NB4 (cell line): ENCODE measurements around the gene SLIT1.
"Not testable (repeated sequence)": the region's sequence is repeated elsewhere in the genome, so short reads cannot be mapped to it uniquely, and the experiment has no call there.

Experiments
- POLR2A ChIP-seq: IDR thresholded peaks from 2 replicates; pipeline ENCODE4 v1.6.1; 2011; ENCODE audit warnings: mild to moderate bottlenecking; ENCODE audit not compliant: insufficient read length; ENCODE audit errors: extremely low read depth
- TF ChIP-seq, protein P1 (sequence below): IDR thresholded peaks from one replicate; pipeline ENCODE4 v1.5.1; 2012; ENCODE audit warnings: low read depth, low read length

DNA sequence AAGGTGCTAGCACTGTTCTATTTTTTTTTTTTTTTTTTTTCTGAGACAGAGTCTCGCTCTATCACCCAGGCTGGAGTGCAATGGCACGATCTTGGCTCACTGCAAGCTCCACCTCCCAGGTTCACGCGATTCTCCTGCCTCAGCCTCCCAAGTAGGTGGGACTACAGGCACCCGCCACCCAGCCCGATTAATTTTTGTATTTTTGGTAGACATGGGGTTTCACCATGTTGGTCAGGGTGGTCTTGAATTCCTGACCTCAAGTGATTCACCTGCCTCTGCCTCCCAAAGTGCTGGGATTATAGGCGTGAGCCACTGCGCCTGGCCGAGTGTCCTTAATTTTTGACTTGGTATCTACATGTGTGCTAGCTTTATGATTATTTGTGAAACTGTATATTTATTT lies 151.9 kb downstream of the SLIT1 start:
- TF ChIP-seq, protein P1, sequence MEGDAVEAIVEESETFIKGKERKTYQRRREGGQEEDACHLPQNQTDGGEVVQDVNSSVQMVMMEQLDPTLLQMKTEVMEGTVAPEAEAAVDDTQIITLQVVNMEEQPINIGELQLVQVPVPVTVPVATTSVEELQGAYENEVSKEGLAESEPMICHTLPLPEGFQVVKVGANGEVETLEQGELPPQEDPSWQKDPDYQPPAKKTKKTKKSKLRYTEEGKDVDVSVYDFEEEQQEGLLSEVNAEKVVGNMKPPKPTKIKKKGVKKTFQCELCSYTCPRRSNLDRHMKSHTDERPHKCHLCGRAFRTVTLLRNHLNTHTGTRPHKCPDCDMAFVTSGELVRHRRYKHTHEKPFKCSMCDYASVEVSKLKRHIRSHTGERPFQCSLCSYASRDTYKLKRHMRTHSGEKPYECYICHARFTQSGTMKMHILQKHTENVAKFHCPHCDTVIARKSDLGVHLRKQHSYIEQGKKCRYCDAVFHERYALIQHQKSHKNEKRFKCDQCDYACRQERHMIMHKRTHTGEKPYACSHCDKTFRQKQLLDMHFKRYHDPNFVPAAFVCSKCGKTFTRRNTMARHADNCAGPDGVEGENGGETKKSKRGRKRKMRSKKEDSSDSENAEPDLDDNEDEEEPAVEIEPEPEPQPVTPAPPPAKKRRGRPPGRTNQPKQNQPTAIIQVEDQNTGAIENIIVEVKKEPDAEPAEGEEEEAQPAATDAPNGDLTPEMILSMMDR, result not testable (repeated sequence)
- TF ChIP-seq POLR2A, result not testable (repeated sequence)
